Body of pancreas (tissue), 4 donors: Measurements from ENCODE around the gene DUSP8.

ENCODE experiments used
- POLR2A ChIP-seq, 3 donors: fragments of 450-650 bp; IDR thresholded peaks; one replicate each; pipeline ENCODE4 v1.6.1; 2016; ENCODE audit warnings: antibody characterized with exemption in 3 of 3, mild to moderate bottlenecking in 2 of 3
- TF ChIP-seq, protein P1 (sequence below), 7 experiments: fragments of 450-650 bp in 4 of 7; fragments of 200-600 bp in 3 of 7; sonication (generic) in 3 of 7; IDR thresholded peaks; one replicate each; pipeline ENCODE4 v1.5.1; 2016 to 2019; ENCODE audit warnings: antibody characterized with exemption in 7 of 7

- TF ChIP-seq, protein P1, sequence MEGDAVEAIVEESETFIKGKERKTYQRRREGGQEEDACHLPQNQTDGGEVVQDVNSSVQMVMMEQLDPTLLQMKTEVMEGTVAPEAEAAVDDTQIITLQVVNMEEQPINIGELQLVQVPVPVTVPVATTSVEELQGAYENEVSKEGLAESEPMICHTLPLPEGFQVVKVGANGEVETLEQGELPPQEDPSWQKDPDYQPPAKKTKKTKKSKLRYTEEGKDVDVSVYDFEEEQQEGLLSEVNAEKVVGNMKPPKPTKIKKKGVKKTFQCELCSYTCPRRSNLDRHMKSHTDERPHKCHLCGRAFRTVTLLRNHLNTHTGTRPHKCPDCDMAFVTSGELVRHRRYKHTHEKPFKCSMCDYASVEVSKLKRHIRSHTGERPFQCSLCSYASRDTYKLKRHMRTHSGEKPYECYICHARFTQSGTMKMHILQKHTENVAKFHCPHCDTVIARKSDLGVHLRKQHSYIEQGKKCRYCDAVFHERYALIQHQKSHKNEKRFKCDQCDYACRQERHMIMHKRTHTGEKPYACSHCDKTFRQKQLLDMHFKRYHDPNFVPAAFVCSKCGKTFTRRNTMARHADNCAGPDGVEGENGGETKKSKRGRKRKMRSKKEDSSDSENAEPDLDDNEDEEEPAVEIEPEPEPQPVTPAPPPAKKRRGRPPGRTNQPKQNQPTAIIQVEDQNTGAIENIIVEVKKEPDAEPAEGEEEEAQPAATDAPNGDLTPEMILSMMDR (IDR thresholded peaks at IDR 0.05), result no peak
- TF ChIP-seq POLR2A (IDR thresholded peaks at IDR 0.05), result no peak
Measured at GRCh38 chr11:1546077-1546535, 26.0 kb downstream of the DUSP8 start.
